ENCODE data around the gene HMGCS1.

GRCh38 chr5:43352915-43353314, 39.7 kb upstream of the HMGCS1 start:
- TF ChIP-seq CHD1 (IDR thresholded peaks at IDR 0.05; ENCODE audit: low read depth, low read length) (no peak), POLR2A (IDR thresholded peaks at IDR 0.05; ENCODE audit: low read depth, low read length) (no peak), CTCF (conservative IDR thresholded peaks at IDR 0.05; ENCODE audit: low read depth, low read length) (no peak), RAD21 (IDR thresholded peaks at IDR 0.05; ENCODE audit: low read length) (no peak), SMC3 (IDR thresholded peaks at IDR 0.05; ENCODE audit: low read depth, low read length) (no peak), NFE2L2 (IDR thresholded peaks at IDR 0.05; ENCODE audit: low read depth, low read length) (no peak), MAZ (IDR thresholded peaks at IDR 0.05; ENCODE audit: borderline replicate concordance, low read depth, low read length) (no peak), BHLHE40 (IDR thresholded peaks at IDR 0.05; ENCODE audit: low read depth, low read length) (no peak), ELK1 (IDR thresholded peaks at IDR 0.05; ENCODE audit: borderline replicate concordance, low read depth, low read length) (no peak)
